Fibroblast of skin of left biceps (primary cell): ENCODE data around the gene ALDH3A2.

Experiments
- DNase-seq, 2 experiments: peaks; one replicate each; pipeline ENCODE4 v3.0.0-alpha.2; 2013; ENCODE audit warnings: low read depth in 2 of 2

The ALDH3A2 gene

DNA sequence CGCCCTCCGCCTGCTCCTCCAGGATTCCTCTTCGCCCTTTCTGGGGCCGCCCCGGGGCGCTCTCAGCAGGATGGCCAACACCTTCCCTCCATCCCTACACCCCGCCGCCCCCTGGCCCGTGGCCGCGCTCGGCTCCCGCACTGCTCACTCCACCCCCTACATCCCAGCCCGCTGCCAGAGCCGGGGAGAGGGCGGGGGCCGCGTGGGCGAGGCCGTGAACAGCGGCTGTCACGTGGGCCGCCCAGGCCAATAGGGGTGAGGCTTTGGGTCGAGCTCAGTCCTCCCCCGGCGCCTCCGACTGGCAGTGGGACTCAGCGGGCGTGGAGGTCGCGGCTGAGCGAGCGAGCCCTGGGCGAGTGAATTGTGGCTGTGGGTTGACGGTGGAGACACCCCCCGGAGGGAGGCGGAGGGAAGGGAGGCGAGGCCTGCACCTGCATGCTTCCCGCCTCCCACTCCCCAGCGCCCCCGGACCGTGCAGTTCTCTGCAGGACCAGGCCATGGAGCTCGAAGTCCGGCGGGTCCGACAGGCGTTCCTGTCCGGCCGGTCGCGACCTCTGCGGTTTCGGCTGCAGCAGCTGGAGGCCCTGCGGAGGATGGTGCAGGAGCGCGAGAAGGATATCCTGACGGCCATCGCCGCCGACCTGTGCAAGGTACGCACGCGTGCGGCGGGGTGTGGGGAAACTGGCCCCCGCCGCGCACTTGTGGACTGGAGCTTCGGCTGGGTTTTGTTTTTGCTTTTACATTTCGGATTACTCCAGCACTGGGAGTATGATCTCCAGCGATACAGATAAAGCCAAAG is at the start of gene ALDH3A2:
TSS of gene ALDH3A2 (plus strand) at position 277 of the 799 bp plus-strand sequence. CDS start at position 498, 221 bp downstream.
- peak; percentile 68 to 74 for DNase-seq

GRCh38 chr17:19610311-19610710 is 38.2 kb upstream of the ALDH3A2 start:
- no peak for DNase-seq

DNA sequence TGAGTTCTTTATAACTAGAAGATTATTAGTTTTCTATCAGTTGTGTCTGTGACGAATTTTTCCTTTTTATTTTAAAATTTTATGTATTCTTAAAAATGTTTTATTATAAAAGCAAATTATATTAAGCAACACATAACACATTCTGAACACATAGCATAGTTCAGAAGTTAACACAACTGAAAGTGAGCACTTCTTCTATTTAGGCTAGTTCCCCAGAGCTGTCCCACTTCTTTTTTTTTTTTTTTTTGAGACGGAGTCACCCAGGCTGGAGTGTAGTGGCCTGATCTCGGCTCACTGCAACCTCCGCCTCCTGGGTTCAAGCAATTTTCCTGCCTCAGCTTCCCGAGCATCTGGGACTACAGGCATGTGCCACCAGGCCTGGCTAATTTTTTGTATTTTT is 37.7 kb upstream of the ALDH3A2 start:
- DNase-seq: no peak

DNA sequence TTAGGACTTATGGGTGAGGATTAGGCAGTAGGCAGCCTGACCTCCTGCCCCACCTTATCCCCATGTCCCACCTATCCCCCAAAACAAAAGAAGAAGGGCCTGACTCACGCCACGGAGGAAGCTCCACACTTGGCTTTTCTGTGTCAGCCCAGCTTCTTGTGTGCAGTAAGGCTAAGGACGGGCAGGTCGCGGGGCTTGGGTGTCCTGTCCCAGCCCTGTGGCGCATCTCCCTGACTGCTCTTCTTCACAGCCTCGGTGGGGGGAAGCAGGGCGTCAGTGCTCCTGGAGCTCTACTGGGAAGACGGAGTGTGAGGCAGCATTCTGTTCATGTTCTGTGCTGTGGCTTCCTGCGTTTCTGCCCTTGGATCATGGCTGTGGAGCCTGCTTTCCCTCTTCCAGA is 34.6 kb upstream of the ALDH3A2 start:
- DNase-seq: no peak

DNA sequence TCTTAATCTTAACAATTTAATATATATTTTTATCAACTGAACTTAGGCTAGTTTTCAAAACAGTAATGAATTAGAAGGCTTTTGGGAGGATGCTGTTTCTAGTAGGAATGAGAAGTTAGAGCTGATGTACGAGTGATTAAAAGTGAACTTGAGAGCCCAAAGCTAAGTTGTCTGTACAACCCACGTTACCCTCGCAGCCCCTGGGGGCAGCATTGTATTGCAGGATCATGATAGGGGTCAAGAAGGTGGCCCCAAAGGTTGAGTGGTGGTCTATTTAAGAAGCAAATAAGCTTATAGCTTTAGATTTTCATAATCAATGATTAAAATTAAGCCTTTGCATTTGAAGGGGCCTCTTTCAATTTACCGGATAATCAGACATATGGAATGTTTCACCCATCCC is 33.7 kb upstream of the ALDH3A2 start:
- DNase-seq: no peak

DNA sequence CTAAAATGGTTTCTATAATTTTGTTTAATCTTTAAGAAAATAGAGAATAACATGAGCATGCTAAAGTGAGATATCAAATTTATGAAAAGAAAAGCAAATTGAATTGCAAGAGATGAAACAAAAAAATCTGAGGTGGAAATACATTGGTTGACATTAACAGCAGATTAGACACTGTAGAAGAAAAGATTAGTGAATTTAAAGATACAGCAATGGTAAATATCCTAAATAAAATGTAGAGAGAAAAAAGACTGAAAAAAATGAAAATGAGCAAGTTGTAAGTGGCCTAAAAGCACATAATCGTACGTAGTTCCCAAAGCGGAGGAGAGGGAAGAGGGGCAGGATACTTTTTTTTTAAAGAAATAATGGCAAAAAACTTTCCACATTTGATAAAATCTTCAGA is 30.5 kb upstream of the ALDH3A2 start:
- no peak for DNase-seq

GRCh38 chr17:19619705-19620325 is 28.7 kb upstream of the ALDH3A2 start:
- DNase-seq: no peak

DNA sequence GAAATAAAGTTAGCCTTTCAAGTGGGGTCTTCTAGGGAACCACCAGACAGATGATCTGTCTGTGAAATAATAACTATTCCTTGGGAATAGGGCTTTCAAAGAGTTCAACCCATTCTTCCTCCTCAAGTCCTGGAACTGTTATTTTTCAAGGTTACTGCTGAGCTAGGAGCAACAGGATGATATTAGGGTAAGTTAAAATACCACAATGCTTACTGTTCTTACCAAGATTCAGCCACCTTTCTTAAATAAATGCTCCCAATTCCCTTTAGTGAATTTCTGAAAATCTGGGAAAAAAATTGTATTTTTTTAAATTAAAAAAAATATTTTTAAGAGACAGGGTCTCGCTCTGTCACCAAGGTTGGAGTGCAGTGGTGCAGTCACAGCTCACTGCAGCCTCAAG is 26.9 kb upstream of the ALDH3A2 start:
- DNase-seq: no peak

- DNase-seq: no peak
Observed at GRCh38 chr17:19626079-19626478, 22.5 kb upstream of the ALDH3A2 start.

GRCh38 chr17:19629449-19629848 is 19.1 kb upstream of the ALDH3A2 start:
- DNase-seq: no peak

DNA sequence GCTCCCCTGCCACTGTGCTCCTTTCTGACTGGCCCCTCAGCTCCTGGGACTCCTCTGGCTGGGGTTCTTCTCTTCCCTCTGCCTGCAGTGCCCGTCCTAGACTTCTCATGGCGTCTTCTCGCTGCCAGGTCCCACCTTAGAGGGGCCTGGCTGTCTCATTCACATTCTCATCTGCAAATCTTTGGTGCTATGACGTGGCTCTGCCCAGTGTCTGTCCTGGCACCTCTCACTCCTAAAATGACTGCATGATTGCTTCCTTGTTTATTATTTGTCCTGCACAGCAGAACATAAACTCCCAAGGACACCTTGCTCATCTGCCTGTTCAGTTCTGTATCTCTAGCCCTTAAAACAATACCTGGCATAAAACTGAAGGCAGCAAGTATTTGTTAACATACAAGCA is 18.5 kb upstream of the ALDH3A2 start:
- DNase-seq: no peak

- DNase-seq: no peak
Observed at GRCh38 chr17:19630661-19631060, 17.9 kb upstream of the ALDH3A2 start.

GRCh38 chr17:19631905-19632304 is 16.6 kb upstream of the ALDH3A2 start:
- no peak for DNase-seq

DNA sequence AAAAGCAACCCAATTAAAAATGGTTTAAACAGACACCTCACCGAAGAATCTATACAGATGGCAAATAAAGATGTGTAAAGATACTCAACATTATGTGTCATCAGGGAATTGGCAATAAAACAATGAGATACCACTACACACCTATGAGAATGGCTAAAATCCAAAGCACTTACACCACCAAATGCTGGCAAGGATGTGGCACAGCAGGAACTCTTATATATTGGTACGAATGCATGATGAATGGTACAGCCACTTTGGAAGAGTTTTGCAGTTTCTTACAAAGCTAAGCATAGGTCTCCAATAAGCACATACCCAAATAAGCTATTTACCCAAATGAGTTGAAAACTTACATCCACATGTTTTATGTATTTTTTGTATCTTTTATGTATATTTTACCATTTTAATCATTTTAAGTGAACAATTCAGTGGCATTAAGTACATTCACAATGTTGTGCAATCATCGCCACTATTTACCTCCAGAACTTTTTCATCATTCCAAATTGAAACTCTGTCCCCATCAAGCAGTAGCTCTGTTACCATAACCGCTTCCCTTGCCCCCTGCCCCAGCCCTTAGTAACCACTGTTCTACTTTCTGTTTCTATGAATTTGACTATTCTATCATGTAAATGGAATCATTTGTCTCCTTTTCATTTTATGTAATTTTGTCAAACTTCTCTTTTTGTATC is 6.7 kb upstream of the ALDH3A2 start:
- no peak for DNase-seq

DNA sequence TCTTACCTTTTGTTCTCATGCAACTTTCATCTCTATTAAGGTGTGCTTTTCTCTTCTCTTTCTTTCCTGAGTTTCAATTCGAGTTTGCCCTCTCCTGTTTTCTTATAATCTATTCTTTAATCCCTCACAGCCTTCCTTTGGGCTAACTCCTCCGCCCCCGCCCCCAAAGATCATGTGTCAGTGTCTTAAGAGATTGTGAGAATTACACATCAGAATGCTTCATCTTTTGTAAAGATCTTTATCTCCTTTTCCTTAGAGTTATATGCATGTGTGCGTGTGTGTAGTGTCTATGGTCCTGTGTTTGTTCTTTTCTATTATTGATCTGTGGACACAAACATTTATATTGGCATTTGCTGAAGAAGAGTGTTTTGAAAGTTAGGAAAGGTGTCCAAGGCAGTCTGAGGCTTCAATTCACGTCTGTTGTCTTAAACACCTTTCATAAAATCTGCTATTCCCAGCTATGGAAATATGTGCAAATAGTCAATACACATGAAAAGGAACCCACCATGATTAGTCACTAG is 6.1 kb upstream of the ALDH3A2 start:
- no peak for DNase-seq

- DNase-seq: no peak
Observed at GRCh38 chr17:19644493-19645210, 3.9 kb upstream of the ALDH3A2 start.

GRCh38 chr17:19645734-19646201 is 2.8 kb upstream of the ALDH3A2 start:
- no peak for DNase-seq

GRCh38 chr17:19646788-19647696 is 1.5 kb upstream of the ALDH3A2 start:
- no peak for DNase-seq

DNA sequence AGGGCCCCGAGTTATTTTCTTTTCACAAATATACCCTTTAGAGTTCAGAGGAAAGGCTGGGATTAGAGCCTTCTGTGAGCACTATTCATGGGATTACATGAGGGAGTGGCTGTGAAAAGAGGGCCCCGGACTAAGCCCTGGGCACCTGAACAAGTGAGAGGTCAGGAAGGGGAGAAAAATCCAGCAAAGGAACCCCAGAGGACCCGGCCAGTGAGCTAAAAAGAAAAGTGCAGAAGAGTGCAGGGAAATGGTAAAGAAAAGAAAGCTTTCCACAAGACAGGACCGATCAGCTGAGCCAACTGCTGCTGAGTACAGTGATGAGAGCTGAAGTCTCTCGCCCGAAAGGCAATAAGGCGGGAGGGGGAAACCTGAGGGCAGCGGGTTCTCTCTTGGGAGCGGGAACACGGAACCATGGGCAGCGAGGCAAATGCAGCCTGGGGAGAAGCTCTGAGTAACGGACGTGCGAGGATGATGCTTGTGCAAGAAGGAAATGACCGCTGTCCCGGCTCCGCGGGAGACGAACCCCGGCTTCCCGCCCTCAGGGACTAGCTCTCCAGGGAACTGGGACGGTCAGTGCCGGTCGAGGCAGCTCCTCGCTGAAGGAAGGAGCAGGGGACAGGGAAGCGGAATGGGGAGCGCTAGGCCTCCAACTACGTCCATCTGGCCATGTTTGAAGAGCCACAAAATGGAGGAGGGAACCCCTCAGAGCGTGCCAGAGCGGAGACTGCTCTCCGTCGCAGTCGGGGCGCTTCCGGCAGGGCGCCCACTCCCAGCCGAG is 665 bp upstream of the ALDH3A2 start:
- peak in 1 of 2 experiments; percentile 5 for DNase-seq

DNA sequence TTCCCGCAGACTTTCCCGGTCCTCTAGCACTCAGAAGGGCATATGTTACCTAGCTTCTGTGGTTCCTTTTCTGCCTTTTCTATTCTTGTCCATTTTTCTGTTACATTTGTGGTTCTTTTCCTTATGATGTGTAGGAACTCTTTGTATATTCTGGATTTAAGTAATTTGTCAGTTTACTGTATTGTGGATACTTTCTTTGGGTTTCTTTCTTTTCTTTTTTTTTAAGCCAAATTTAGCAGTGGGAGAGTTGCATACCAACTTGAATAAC is 657 bp downstream of the ALDH3A2 start:
- no peak for DNase-seq
